GM19193 (cell line): Measurements from ENCODE around the gene GINS1.

Source experiments
- POLR2A ChIP-seq: IDR thresholded peaks from 4 replicates; pipeline ENCODE4 v1.6.1; 2011; ENCODE audit not compliant: insufficient read depth, insufficient read length; ENCODE audit errors: extremely low read depth

The GINS1 gene

GRCh38 chr20:25378884-25379733 lies 28.4 kb upstream of the GINS1 start:
- no peak for TF ChIP-seq POLR2A

- TF ChIP-seq POLR2A, result no peak
These were observed 26.4 kb upstream of the GINS1 start for GRCh38 chr20:25380945-25381614.

GRCh38 chr20:25382704-25383370 lies 24.6 kb upstream of the GINS1 start:
- no peak for TF ChIP-seq POLR2A

GRCh38 chr20:25389401-25389857 lies 18.0 kb upstream of the GINS1 start:
- TF ChIP-seq POLR2A, result no peak

GRCh38 chr20:25389858-25390537 lies 17.5 kb upstream of the GINS1 start:
- no peak for TF ChIP-seq POLR2A

GRCh38 chr20:25390538-25391528 lies 16.6 kb upstream of the GINS1 start, which contains the start of gene ABHD12:
ABHD12 (minus strand) TSS chr20:25390835; CDS start chr20:25390703, 132 bp downstream.
- peak; percentile 91 for TF ChIP-seq POLR2A

- TF ChIP-seq POLR2A, result no peak
These were observed 13.2 kb upstream of the GINS1 start for GRCh38 chr20:25394276-25394675.

- no peak for TF ChIP-seq POLR2A
These were observed 12.5 kb upstream of the GINS1 start for GRCh38 chr20:25394996-25395395.

GRCh38 chr20:25397096-25397495 lies 10.4 kb upstream of the GINS1 start:
- TF ChIP-seq POLR2A, result no peak

- no peak for TF ChIP-seq POLR2A
These were observed 9.7 kb upstream of the GINS1 start for GRCh38 chr20:25397821-25398220.

GRCh38 chr20:25398376-25399036 lies 9.0 kb upstream of the GINS1 start:
- TF ChIP-seq POLR2A, result no peak

GRCh38 chr20:25399037-25399430 lies 8.4 kb upstream of the GINS1 start:
- no peak for TF ChIP-seq POLR2A

GRCh38 chr20:25402583-25402982 lies 4.9 kb upstream of the GINS1 start:
- TF ChIP-seq POLR2A, result no peak
